Endothelial cell of umbilical vein (primary cell): ENCODE data around the gene TSSC4. TPM values are rescaled to one million over a fixed set of nuclear protein-coding genes. Genes with fewer than 3 reads are reported as not detected.

Source experiments
- BruUV-seq: library from RNA; stranded (reverse); fragments of 400-500 nt; replicated peaks from 2 replicates; lab custom pipeline; 2021; lab: Mats Ljungman, UMichigan
- CTCF ChIA-PET: fragments of 300-600, 350-600 bp; sonication (Branson Sonifier 250); formaldehyde crosslinking; loops from one replicate; lab custom pipeline; 2021; ENCODE audit warnings: antibody characterized with exemption, inconsistent platforms; lab: Charles Lee
- POLR2A ChIA-PET: fragments of 300-600, 350-600 bp; sonication (Branson Sonifier 250); formaldehyde crosslinking; loops from one replicate; lab custom pipeline; 2021; ENCODE audit warnings: antibody characterized with exemption, inconsistent platforms; lab: Charles Lee
- DNase-seq: peaks from one replicate; pipeline ENCODE4 v3.0.0-alpha.2; 2011; ENCODE audit warnings: low read depth, low spot score
- FAIRE-seq: peaks from 2 replicates; lab custom pipeline; 2011; peaks lifted over from hg19 to GRCh38; lab: Jason Lieb, UNC
- H2AFZ ChIP-seq: 2 replicates; pipeline ENCODE4 v1.6.0; 2012; ENCODE audit warnings: low read depth, low read length, control low read depth, inconsistent platforms
- H3K27ac ChIP-seq: 2 replicates; pipeline ENCODE4 v1.5.1; 2011; ENCODE audit warnings: low read depth, mild to moderate bottlenecking, control low read depth, low read length, moderate library complexity; ENCODE audit not compliant: insufficient read depth
- H3K27me3 ChIP-seq, 2 experiments: 2 replicates each; pipeline versions ENCODE4 v1.6.0 to v1.6.1; 2011; ENCODE audit warnings: low read length in 2 of 2, mixed read lengths in 1 of 2; ENCODE audit not compliant: control insufficient read depth in 2 of 2, insufficient read depth in 2 of 2
- H3K36me3 ChIP-seq, 2 experiments: 2 replicates in 1 of 2; 3 replicates in 1 of 2; pipeline ENCODE4 v1.5.1; 2011; ENCODE audit warnings: low read length in 2 of 2, mild to moderate bottlenecking in 1 of 2, moderate library complexity in 1 of 2; ENCODE audit not compliant: control insufficient read depth in 2 of 2, insufficient read depth in 2 of 2; ENCODE audit errors: extremely low read depth in 1 of 2
- H3K4me1 ChIP-seq: 3 replicates; pipeline ENCODE4 v1.5.1; 2011; ENCODE audit warnings: mild to moderate bottlenecking, low read length; ENCODE audit not compliant: control insufficient read depth, insufficient read depth; ENCODE audit errors: extremely low read depth
- H3K4me2 ChIP-seq: 2 replicates; pipeline ENCODE4 v1.6.1; 2011; ENCODE audit warnings: low read length, control low read depth, mixed read lengths; ENCODE audit not compliant: insufficient read depth
- H3K4me3 ChIP-seq, 3 experiments: fragments of 200-600 bp in 1 of 3; sonication (generic), shearing (Covaris generic) in 1 of 3; replicated peaks in 1 of 3; 2 replicates each; pipeline ENCODE4 v1.5.1; 2011 to 2016; ENCODE audit warnings: control low read depth in 3 of 3, low read length in 3 of 3, mild to moderate bottlenecking in 2 of 3, inconsistent platforms in 1 of 3, low read depth in 1 of 3, moderate library complexity in 1 of 3; ENCODE audit not compliant: insufficient read depth in 1 of 3
- H3K79me2 ChIP-seq: 2 replicates; pipeline ENCODE4 v1.6.0; 2012; ENCODE audit warnings: low read length, inconsistent platforms; ENCODE audit not compliant: control insufficient read depth, insufficient read depth
- H3K9ac ChIP-seq: replicated peaks from 2 replicates; pipeline ENCODE3; 2011; ENCODE audit warnings: low read length, control low read depth; ENCODE audit not compliant: insufficient read depth; ENCODE audit errors: extremely low read depth
- H3K9me1 ChIP-seq: replicated peaks from 3 replicates; pipeline ENCODE4 v1.6.0; 2011; ENCODE audit warnings: mild to moderate bottlenecking, low read length; ENCODE audit not compliant: control insufficient read depth, insufficient read depth; ENCODE audit errors: extremely low read depth
- H3K9me3 ChIP-seq: replicated peaks from 2 replicates; pipeline ENCODE4 v1.5.1; 2012; ENCODE audit warnings: low read length, inconsistent platforms; ENCODE audit not compliant: control insufficient read depth, insufficient read depth
- H4K20me1 ChIP-seq: replicated peaks from 2 replicates; pipeline ENCODE3; 2011; ENCODE audit warnings: mild to moderate bottlenecking, low read length; ENCODE audit not compliant: control insufficient read depth, insufficient read depth; ENCODE audit errors: extremely low read depth
- CTCF ChIP-seq, 2 donors: IDR thresholded peaks; 1 replicate in 1 of 2; 2 replicates in 1 of 2; pipeline ENCODE4 v1.5.1; 2011; ENCODE audit warnings: low read length in 2 of 2, mild to moderate bottlenecking in 2 of 2, moderate library complexity in 2 of 2, control low read depth in 1 of 2, inconsistent platforms in 1 of 2, low read depth in 1 of 2; ENCODE audit not compliant: insufficient read depth in 1 of 2; ENCODE audit errors: extremely low read depth in 1 of 2
- EZH2 ChIP-seq: IDR thresholded peaks from 2 replicates; pipeline ENCODE4 v1.6.1; 2012; ENCODE audit warnings: borderline replicate concordance, low read depth, mild to moderate bottlenecking, moderate library complexity, low read length, inconsistent platforms; ENCODE audit not compliant: severe bottlenecking
- FOS ChIP-seq: IDR thresholded peaks from 2 replicates; pipeline ENCODE4 v1.6.1; 2011; ENCODE audit warnings: mild to moderate bottlenecking, low read length, moderate library complexity, borderline replicate concordance; ENCODE audit not compliant: insufficient read depth
- GATA2 ChIP-seq: IDR thresholded peaks from 2 replicates; pipeline ENCODE4 v1.7.0; 2011; ENCODE audit warnings: low read depth, mild to moderate bottlenecking, moderate library complexity, mixed read lengths, low read length; ENCODE audit not compliant: insufficient read length, insufficient read depth
- JUN ChIP-seq: IDR thresholded peaks from 2 replicates; pipeline ENCODE4 v1.6.1; 2011; ENCODE audit warnings: borderline replicate concordance, low read depth; ENCODE audit not compliant: insufficient read length, insufficient read depth
- MAX ChIP-seq: IDR thresholded peaks from 2 replicates; pipeline ENCODE4 v1.6.1; 2011; ENCODE audit not compliant: insufficient read depth, insufficient read length
- MYC ChIP-seq: IDR thresholded peaks from one replicate; pipeline ENCODE4 v1.6.1; 2011; ENCODE audit warnings: mild to moderate bottlenecking, low read depth, low read length
- POLR2A ChIP-seq: IDR thresholded peaks from 2 replicates; pipeline ENCODE4 v1.6.1; 2012; ENCODE audit warnings: low read depth, mild to moderate bottlenecking, control low read depth, low read length
- POLR2AphosphoS5 ChIP-seq: IDR thresholded peaks from 2 replicates; pipeline ENCODE4 v1.6.1; 2012; ENCODE audit warnings: low read depth, mild to moderate bottlenecking, control low read depth, low read length, moderate library complexity; ENCODE audit not compliant: insufficient read depth
- dilution Hi-C: fragments of 300-500 bp; cut with MboI; formaldehyde crosslinking; loops from one replicate; pipeline ENCODE4 v1.15.0; 2019; ENCODE audit warnings: low sequenced_read_pairs; ENCODE audit not compliant: extremely low pct_ligation_motif_present
- intact Hi-C: fragments of 100-400 bp; cut with micrococcal nuclease; formaldehyde crosslinking; loops from one replicate; pipeline ENCODE4 v1.10.0; 2022
- polyA plus RNA-seq, 4 experiments: library from polyadenylated mRNA; depleted of rRNA in 3 of 4; stranded (reverse) in 3 of 4; unstranded in 1 of 4; fragments of >200 nt; gene quantifications; 2 replicates each; pipeline versions ENCODE4 v1.2.1 to v1.2.3, GENCODE V29; 2011 to 2012; ENCODE audit warnings: missing spikeins in 1 of 4
- total RNA-seq: library from RNA; stranded (reverse); gene quantifications from 2 replicates; pipeline ENCODE4 v1.2.3, GENCODE V29; 2021

Gene TSSC4
- total and polyA plus RNA-seq, 2 donors (not counting 3 experiments of a cell fraction or from before 2014, with no cell fraction given): 42.7 to 59.6 TPM

GRCh38 chr11:2379466-2380174 is 20.9 kb upstream of the TSSC4 start:
- no peaks in the 10 kb centered on the region for H3K36me3 ChIP-seq
- TF ChIP-seq FOS: no peak
- TF ChIP-seq GATA2: no peak
- no peak for TF ChIP-seq JUN
- TF ChIP-seq POLR2AphosphoS5: no peak
- TF ChIP-seq MAX: no peak
- no peak for TF ChIP-seq EZH2
- TF ChIP-seq POLR2A: no peak
- TF ChIP-seq MYC: no peak
- TF ChIP-seq CTCF (IDR thresholded peaks at IDR 0.05; ENCODE audit: extremely low read depth in 1 of 2, insufficient read depth in 1 of 2, low read depth in 1 of 2, low read length in 2 of 2): no peak
- H3K4me2 ChIP-seq: peak overlapping the region; percentile 44
- no TSS peak for BruUV-seq
- H2AFZ ChIP-seq: no peak overlapping the region
- peaks cover 49% of the 10 kb centered on the region for H3K4me1 ChIP-seq
- no peaks in the 10 kb centered on the region for H3K27me3 ChIP-seq
- no peaks in the 10 kb centered on the region for H4K20me1 ChIP-seq
- FAIRE-seq (no peak), DNase-seq (no peak)
- intact Hi-C loops: loop anchor here (2.0 kb wide), 1 partner anchor 39 kb away; no protein-coding TSS in a partner anchor
- ChIA-PET CTCF (interaction anchor here (0.6 kb wide), 1 partner anchor 75 kb away, joined by 3 read pairs; no protein-coding TSS in a partner anchor), POLR2A (no interaction called here)
- no peak overlapping the region for H3K9ac ChIP-seq
- H3K27ac ChIP-seq: peak overlapping the region; percentile 91
- peak overlapping the region in 1 of 3 experiments; percentile 72 for H3K4me3 ChIP-seq
- H3K9me3 ChIP-seq: no peaks in the 10 kb centered on the region
- peaks cover 69% of the 10 kb centered on the region for H3K79me2 ChIP-seq
- no peaks in the 10 kb centered on the region for H3K9me1 ChIP-seq
- dilution Hi-C loops: no loop called here
